Testis (tissue), 2 donors: Measurements from ENCODE around the gene ZNF285.

Experiments
- POLR2A ChIP-seq: fragments of 450-650 bp; IDR thresholded peaks from one replicate; pipeline ENCODE4 v1.6.1; 2017; ENCODE audit warnings: antibody characterized with exemption, mild to moderate bottlenecking, moderate library complexity
- TF ChIP-seq, protein P1 (sequence below), 3 experiments: fragments of 450-650 bp in 2 of 3; fragments of 200-600 bp in 1 of 3; sonication (generic) in 1 of 3; IDR thresholded peaks; one replicate each; pipeline ENCODE4 v1.5.1; 2016 to 2019; ENCODE audit warnings: antibody characterized with exemption in 3 of 3, mild to moderate bottlenecking in 2 of 3, moderate library complexity in 1 of 3

GRCh38 chr19:44430956-44431355, 29.5 kb upstream of the ZNF285 start:
- TF ChIP-seq, protein P1, sequence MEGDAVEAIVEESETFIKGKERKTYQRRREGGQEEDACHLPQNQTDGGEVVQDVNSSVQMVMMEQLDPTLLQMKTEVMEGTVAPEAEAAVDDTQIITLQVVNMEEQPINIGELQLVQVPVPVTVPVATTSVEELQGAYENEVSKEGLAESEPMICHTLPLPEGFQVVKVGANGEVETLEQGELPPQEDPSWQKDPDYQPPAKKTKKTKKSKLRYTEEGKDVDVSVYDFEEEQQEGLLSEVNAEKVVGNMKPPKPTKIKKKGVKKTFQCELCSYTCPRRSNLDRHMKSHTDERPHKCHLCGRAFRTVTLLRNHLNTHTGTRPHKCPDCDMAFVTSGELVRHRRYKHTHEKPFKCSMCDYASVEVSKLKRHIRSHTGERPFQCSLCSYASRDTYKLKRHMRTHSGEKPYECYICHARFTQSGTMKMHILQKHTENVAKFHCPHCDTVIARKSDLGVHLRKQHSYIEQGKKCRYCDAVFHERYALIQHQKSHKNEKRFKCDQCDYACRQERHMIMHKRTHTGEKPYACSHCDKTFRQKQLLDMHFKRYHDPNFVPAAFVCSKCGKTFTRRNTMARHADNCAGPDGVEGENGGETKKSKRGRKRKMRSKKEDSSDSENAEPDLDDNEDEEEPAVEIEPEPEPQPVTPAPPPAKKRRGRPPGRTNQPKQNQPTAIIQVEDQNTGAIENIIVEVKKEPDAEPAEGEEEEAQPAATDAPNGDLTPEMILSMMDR (IDR thresholded peaks at IDR 0.05): no peak
- no peak for TF ChIP-seq POLR2A
